ENCODE results near the gene RBM45. TPM values are rescaled to one million over a fixed set of nuclear protein-coding genes. Genes with fewer than 3 reads are reported as not detected.

RBM45 gene
- polyA plus RNA-seq, 4 donors, result 17.3 to 22.4 (median 21.5) TPM

- DNase-seq (ENCODE audit: low read depth in 4 of 4, low spot score in 3 of 4), result no peak
Measured at GRCh38 chr2:178105566-178105965, 6.7 kb upstream of the RBM45 start.

- DNase-seq (ENCODE audit: low read depth in 4 of 4, low spot score in 3 of 4), result no peak
Measured at GRCh38 chr2:178106053-178106452, 6.2 kb upstream of the RBM45 start.

- DNase-seq (ENCODE audit: low read depth in 4 of 4, low spot score in 3 of 4), result no peak
Measured at GRCh38 chr2:178108176-178108575, 4.1 kb upstream of the RBM45 start.

- DNase-seq (ENCODE audit: low read depth in 4 of 4, low spot score in 3 of 4), result peak in 1 of 4 donors; percentile 7
Measured at GRCh38 chr2:178109813-178110212, 2.4 kb upstream of the RBM45 start.

- no peak for DNase-seq (ENCODE audit: low read depth in 4 of 4, low spot score in 3 of 4)
Measured at GRCh38 chr2:178110681-178111080, 1.6 kb upstream of the RBM45 start.

- DNase-seq (ENCODE audit: low read depth in 4 of 4, low spot score in 3 of 4), result no peak
Measured at GRCh38 chr2:178111743-178112142, 494 bp upstream of the RBM45 start.

GRCh38 chr2:178114462-178114861 lies 2.2 kb downstream of the RBM45 start:
- DNase-seq (ENCODE audit: low read depth in 4 of 4, low spot score in 3 of 4), result no peak

GRCh38 chr2:178115271-178115670 lies 3.0 kb downstream of the RBM45 start:
- no peak for DNase-seq (ENCODE audit: low read depth in 4 of 4, low spot score in 3 of 4)

GRCh38 chr2:178117725-178118124 lies 5.5 kb downstream of the RBM45 start:
- no peak for DNase-seq (ENCODE audit: low read depth in 4 of 4, low spot score in 3 of 4)

- DNase-seq (ENCODE audit: low read depth in 4 of 4, low spot score in 3 of 4), result no peak
Measured at GRCh38 chr2:178119179-178119922, 7.1 kb downstream of the RBM45 start.

- DNase-seq (ENCODE audit: low read depth in 4 of 4, low spot score in 3 of 4), result no peak
Measured at GRCh38 chr2:178123163-178123562, 10.9 kb downstream of the RBM45 start.

- no peak for DNase-seq (ENCODE audit: low read depth in 4 of 4, low spot score in 3 of 4)
Measured at GRCh38 chr2:178125125-178125524, 12.9 kb downstream of the RBM45 start.

GRCh38 chr2:178125862-178126261 lies 13.6 kb downstream of the RBM45 start:
- no peak for DNase-seq (ENCODE audit: low read depth in 4 of 4, low spot score in 3 of 4)

GRCh38 chr2:178128836-178129630 lies 16.8 kb downstream of the RBM45 start:
- DNase-seq (ENCODE audit: low read depth in 4 of 4, low spot score in 3 of 4), result no peak

GRCh38 chr2:178136321-178137025 lies 24.2 kb downstream of the RBM45 start:
- DNase-seq (ENCODE audit: low read depth in 4 of 4, low spot score in 3 of 4), result no peak

GRCh38 chr2:178142274-178143065 lies 30.2 kb downstream of the RBM45 start:
- peak in 3 of 4 donors; percentile 18 to 40 (median 38) for DNase-seq (ENCODE audit: low read depth in 4 of 4, low spot score in 3 of 4)

- no peak for DNase-seq (ENCODE audit: low read depth in 4 of 4, low spot score in 3 of 4)
Measured at GRCh38 chr2:178143481-178143880, 31.2 kb downstream of the RBM45 start.

GRCh38 chr2:178152033-178152432 lies 39.8 kb downstream of the RBM45 start:
- peak in 2 of 4 donors; percentile 4 to 20 for DNase-seq (ENCODE audit: low read depth in 4 of 4, low spot score in 3 of 4)

- DNase-seq (ENCODE audit: low read depth in 4 of 4, low spot score in 3 of 4), result no peak
Measured at GRCh38 chr2:178152542-178152941, 40.3 kb downstream of the RBM45 start.

GRCh38 chr2:178152977-178153376 lies 40.7 kb downstream of the RBM45 start:
- no peak for DNase-seq (ENCODE audit: low read depth in 4 of 4, low spot score in 3 of 4)
